Lower lobe of right lung (tissue), 2 donors: ENCODE measurements around the gene ZNF587. TPM values are rescaled to one million over a fixed set of nuclear protein-coding genes. Genes with fewer than 3 reads are reported as not detected.
"Not testable (repeated sequence)": the region's sequence is repeated elsewhere in the genome, so short reads cannot be mapped to it uniquely, and the experiment has no call there.

ENCODE experiments used
- ATAC-seq, 2 donors: fragments of 200-7000 bp; cut with Tn5 transposase; one replicate each; pipeline ENCODE4 v1.9.1; 2020 to 2022; ENCODE audit warnings: mild to moderate bottlenecking in 2 of 2, moderate library complexity in 2 of 2
- DNase-seq: peaks from one replicate; pipeline ENCODE4 v3.0.0-alpha.2; 2020
- H3K27ac ChIP-seq: fragments of 200-600 bp; one replicate; pipeline ENCODE4 v1.8.0; 2022
- H3K27me3 ChIP-seq: fragments of 200-600 bp; one replicate; pipeline ENCODE4 v1.8.0; 2022; ENCODE audit warnings: low read depth
- H3K36me3 ChIP-seq: fragments of 200-600 bp; one replicate; pipeline ENCODE4 v1.8.0; 2022; ENCODE audit warnings: mild to moderate bottlenecking
- H3K4me1 ChIP-seq: fragments of 200-600 bp; one replicate; pipeline ENCODE4 v1.8.0; 2022
- H3K4me3 ChIP-seq: fragments of 200-600 bp; one replicate; pipeline ENCODE4 v1.8.0; 2022; ENCODE audit warnings: mild to moderate bottlenecking
- H3K9me3 ChIP-seq: fragments of 200-600 bp; one replicate; pipeline ENCODE4 v1.8.0; 2022
- intact Hi-C: fragments of 100-400 bp; cut with DNase I; formaldehyde crosslinking; loops from one replicate; pipeline ENCODE4 v1.11.0; 2022
- total RNA-seq: library from RNA; stranded (reverse); fragmentation: NEBNext Ultra II Directional; extraction: Animal tissue kit (Norgen Biotek cat#: 25700); gene quantifications from one replicate; pipeline ENCODE4 v1.2.1, GENCODE V29; 2021
- TF ChIP-seq, protein P1 (sequence below): fragments of 200-600 bp; IDR thresholded peaks from one replicate; pipeline ENCODE4 v1.8.0; 2022; ENCODE audit warnings: antibody characterized with exemption, mild to moderate bottlenecking
- donor health status: DM: no; HTN: yes; CAD: no; lungs with severe emphysema.

ZNF587 gene
- total RNA-seq, 1 donor from 2014 or later: 25.6 TPM

DNA sequence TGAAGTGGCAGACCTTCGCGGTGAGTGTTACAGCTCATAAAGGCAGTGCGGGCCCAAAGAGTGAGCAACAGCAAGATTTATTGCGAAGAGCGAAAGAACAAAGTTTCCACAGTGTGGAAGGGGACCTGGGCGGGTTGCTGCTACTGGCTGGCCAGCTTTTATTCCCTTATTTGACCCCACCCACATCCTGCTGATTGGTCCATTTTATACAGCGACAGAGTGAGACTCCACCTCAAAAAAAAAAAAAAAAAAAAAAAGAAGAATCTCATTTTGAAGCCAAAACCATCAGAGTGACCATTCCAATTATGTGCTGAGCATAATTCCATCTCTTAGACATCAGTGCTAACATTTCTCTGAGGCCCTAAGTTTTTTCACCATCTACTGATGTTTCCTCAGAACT lies 33.0 kb upstream of the ZNF587 start:
- TF ChIP-seq, protein P1, sequence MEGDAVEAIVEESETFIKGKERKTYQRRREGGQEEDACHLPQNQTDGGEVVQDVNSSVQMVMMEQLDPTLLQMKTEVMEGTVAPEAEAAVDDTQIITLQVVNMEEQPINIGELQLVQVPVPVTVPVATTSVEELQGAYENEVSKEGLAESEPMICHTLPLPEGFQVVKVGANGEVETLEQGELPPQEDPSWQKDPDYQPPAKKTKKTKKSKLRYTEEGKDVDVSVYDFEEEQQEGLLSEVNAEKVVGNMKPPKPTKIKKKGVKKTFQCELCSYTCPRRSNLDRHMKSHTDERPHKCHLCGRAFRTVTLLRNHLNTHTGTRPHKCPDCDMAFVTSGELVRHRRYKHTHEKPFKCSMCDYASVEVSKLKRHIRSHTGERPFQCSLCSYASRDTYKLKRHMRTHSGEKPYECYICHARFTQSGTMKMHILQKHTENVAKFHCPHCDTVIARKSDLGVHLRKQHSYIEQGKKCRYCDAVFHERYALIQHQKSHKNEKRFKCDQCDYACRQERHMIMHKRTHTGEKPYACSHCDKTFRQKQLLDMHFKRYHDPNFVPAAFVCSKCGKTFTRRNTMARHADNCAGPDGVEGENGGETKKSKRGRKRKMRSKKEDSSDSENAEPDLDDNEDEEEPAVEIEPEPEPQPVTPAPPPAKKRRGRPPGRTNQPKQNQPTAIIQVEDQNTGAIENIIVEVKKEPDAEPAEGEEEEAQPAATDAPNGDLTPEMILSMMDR: no peak
- intact Hi-C loops: no loop called here
- DNase-seq: no peak
- Histone ChIP-seq H3K36me3 (peaks cover 7% of the 10 kb centered on the region), H3K4me3 (no peak overlapping the region), H3K27ac (no peak overlapping the region), H3K9me3 (no peaks in the 10 kb centered on the region), H3K27me3 (no peaks in the 10 kb centered on the region), H3K4me1 (peaks cover 39% of the 10 kb centered on the region)
- ATAC-seq: no peak

DNA sequence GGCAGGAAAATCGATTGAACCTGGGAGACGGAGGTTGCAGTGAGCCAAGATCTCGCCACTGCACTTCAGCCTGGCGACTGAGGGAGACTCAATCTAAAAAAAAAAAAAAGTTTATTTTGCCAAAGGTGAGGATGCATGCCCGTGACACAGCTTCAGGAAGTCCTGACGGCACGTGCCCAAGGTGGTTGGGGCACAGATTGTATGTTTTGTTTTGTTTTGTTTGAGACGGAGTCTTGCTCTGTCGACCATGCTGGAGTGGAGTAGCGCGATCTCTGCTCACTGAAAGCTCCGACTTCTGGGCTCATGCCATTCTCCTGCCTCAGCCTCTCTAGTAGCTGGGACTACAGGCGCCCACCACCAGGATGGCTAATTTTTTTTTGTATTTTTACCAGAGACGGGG lies 31.7 kb upstream of the ZNF587 start:
- intact Hi-C loops: no loop called here
- no peak for DNase-seq
- Histone ChIP-seq H3K27ac (no peak overlapping the region), H3K4me1 (peaks cover 25% of the 10 kb centered on the region), H3K9me3 (no peaks in the 10 kb centered on the region), H3K36me3 (no peaks in the 10 kb centered on the region), H3K4me3 (no peak overlapping the region), H3K27me3 (no peaks in the 10 kb centered on the region)
- TF ChIP-seq, protein P1: no peak
- no peak for ATAC-seq

DNA sequence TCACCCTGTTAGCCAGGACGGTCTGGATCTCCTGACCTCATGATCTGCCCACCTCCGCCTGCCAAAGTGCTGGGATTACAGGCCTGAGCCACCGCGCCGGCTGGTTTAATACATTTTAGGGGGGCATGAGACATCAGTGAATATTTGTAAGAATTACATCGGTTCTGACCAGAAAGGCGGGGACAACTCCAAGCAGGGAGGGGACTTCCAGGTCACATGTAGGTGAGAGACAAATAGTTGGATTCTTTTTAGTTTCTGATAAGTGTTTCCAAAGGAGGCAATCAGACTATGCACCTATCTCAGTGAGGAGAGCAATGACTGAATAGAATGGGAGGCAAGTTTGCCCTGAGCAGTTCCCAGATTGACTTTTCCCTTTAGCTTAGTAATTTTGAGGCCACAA lies 31.3 kb upstream of the ZNF587 start:
- Histone ChIP-seq H3K9me3 (no peaks in the 10 kb centered on the region), H3K27me3 (no peaks in the 10 kb centered on the region), H3K27ac (no peak overlapping the region), H3K4me1 (peaks cover 23% of the 10 kb centered on the region), H3K4me3 (no peak overlapping the region), H3K36me3 (no peaks in the 10 kb centered on the region)
- intact Hi-C loops: no loop called here
- no peak for DNase-seq
- ATAC-seq: no peak
- TF ChIP-seq, protein P1: no peak

DNA sequence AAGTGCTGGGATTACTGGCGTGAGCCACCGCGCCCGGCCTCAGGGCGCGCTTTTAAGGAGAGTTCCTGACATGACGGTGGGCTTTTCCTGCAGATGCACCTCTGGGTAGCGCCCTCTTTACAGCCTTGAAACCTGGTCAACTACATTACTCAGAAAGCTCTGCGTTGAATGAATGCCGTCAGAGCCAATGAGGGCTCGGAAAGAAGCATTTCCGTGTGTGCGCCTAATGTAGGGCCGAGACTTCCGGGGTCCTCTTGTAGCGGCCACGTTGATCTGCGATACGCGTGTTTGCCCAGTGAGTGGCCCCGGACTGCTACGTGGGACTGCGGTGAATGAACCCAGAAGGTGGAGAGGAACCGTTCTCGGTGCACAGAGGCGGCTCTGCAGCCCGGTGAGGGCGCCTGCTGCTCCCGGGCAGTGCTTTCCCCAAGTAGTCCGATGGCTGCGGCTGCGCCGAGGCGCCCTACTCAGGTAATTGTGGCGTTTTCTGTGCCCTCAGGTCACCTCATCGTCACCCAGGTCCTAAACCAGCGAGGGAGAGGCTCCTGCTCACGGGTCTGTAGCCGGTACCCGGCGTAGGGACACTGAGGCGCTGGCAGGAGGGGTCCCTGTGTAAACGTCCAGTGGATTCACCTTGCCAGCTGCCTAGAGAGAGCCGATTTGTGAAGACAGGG lies 30.0 kb upstream of the ZNF587 start:
- no peaks in the 10 kb centered on the region for H3K36me3 ChIP-seq
- TF ChIP-seq, protein P1: peak; percentile 15
- H3K27ac ChIP-seq: peak overlapping the region; percentile 87
- peaks cover 15% of the 10 kb centered on the region for H3K4me1 ChIP-seq
- intact Hi-C loops: no loop called here
- peak; percentile 88 for DNase-seq
- no peaks in the 10 kb centered on the region for H3K9me3 ChIP-seq
- H3K4me3 ChIP-seq: peak overlapping the region; percentile 98
- peak; percentile 93 to 94 for ATAC-seq
- no peaks in the 10 kb centered on the region for H3K27me3 ChIP-seq

DNA sequence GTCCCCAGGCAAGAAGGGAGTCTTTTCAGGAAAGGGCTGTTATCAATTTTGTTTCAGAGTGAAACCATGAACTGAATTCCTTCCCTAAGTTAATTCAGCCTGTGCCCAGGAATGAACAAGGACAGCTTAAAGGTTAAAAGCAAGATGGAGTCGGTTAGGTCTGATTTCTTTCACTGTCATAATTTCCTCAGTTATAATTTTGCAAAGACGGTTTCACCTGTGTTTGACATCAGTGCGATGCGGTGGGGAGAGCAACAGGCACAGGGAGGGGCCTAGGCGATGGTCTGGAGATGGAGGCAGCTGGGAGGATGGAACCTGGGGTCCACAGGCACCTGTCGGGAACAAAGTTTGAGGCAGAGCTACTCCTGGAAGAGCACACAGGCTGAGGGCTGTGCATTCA lies 29.1 kb upstream of the ZNF587 start:
- TF ChIP-seq, protein P1: no peak
- Histone ChIP-seq H3K4me3 (peak overlapping the region; percentile 98), H3K36me3 (no peaks in the 10 kb centered on the region), H3K27me3 (no peaks in the 10 kb centered on the region), H3K27ac (peak overlapping the region; percentile 87), H3K4me1 (peaks cover 9% of the 10 kb centered on the region), H3K9me3 (no peaks in the 10 kb centered on the region)
- DNase-seq: no peak
- intact Hi-C loops: no loop called here
- no peak for ATAC-seq

DNA sequence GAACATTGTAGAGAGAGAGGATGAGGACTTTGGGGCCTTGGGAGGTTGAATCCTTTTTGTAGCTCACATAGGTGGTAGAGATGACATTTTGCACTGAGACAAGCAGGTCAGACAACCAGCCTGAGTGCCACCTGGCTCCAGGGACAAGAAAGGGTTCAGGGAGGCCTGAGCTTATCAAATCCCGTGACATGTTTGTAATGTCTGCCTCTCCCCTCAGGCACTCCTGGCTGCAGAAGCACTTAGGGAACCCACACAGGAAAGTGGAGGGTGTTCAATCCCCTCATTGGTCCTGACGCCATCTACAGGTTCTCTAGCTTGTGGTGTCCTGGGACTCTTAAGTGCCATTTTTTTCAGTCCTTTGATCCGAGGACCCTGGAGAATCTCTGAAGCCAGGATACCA lies 28.6 kb upstream of the ZNF587 start:
- H3K27ac ChIP-seq, H3K27me3 ChIP-seq, H3K4me3 ChIP-seq, intact Hi-C loops, ATAC-seq, DNase-seq, H3K9me3 ChIP-seq, H3K4me1 ChIP-seq, H3K36me3 ChIP-seq: not testable (repeated sequence)

DNA sequence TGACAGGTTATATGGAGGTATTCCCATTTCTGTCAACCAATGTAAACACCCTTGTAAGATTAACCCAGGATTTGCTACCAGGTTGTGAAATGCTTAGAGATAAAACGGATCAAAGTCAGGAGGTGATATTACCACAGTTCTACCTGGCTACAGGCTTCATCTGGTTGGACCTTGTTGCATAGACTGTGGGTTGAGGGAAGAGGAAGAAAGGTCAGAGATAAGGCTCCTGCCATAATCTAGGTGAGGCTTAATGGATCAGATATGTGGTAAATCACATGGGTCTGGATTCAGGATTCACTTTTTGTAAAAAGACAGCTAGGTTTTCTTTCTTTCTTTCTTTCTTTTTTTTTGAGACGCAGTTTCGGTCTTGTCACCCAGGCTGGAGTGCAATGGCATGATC lies 28.2 kb upstream of the ZNF587 start:
- DNase-seq, intact Hi-C loops, H3K36me3 ChIP-seq, ATAC-seq, H3K4me1 ChIP-seq, H3K27me3 ChIP-seq, H3K4me3 ChIP-seq, H3K9me3 ChIP-seq, H3K27ac ChIP-seq: not testable (repeated sequence)

DNA sequence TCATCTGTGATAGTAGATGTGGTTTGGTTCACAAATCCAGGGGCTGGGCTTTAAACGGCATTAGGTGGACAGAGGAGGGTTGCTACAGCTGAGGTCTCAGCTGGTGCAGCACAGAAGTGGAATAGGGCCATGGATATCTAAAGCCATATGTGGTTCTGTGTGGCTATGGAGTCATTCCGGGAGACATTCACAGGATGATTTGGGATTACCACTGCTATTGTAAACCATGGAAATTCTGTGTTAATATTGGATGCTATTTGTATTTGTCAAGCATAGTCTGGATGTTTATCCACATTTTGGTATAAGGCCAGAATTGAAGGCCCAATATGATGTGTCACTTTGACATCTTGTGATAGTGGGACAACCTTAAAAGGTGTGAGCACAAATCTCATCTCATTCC lies 26.5 kb upstream of the ZNF587 start:
- H3K36me3 ChIP-seq, intact Hi-C loops, DNase-seq, H3K27me3 ChIP-seq, ATAC-seq, H3K9me3 ChIP-seq, H3K4me3 ChIP-seq, H3K27ac ChIP-seq, H3K4me1 ChIP-seq: not testable (repeated sequence)

DNA sequence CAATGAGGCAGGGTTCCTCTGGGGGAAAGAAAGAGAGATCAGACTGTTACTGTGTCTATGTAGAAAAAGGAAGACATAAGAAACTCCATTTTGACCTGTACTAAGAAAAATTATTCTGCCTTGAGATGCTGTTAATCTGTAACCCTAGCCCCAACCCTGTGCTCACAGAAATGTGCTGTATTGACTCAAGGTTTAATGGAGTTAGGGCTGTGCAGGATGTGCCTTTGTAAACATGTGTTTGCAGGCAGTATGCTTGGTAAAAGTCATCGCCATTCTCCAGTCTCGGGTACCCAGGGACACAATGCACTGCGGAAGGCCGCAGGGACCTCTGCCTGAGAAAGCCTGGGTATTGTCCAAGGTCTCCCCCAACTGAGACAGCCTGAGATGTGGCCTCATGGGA lies 26.1 kb upstream of the ZNF587 start:
- H3K27ac ChIP-seq, H3K9me3 ChIP-seq, ATAC-seq, intact Hi-C loops, DNase-seq, H3K4me3 ChIP-seq, H3K4me1 ChIP-seq, H3K36me3 ChIP-seq, H3K27me3 ChIP-seq: not testable (repeated sequence)
